ENCODE results near the gene ATAD3B.
A peak's percentile ranks its signal among the peaks of the same experiment; 100 is the strongest.
"Not testable (repeated sequence)": the region's sequence is repeated elsewhere in the genome, so short reads cannot be mapped to it uniquely, and the experiment has no call there.

Gene ATAD3B

GRCh38 chr1:1471389-1472052 lies at the start of gene ATAD3B:
Gene ATAD3B (plus strand): TSS chr1:1471765. CDS start chr1:1471885, 120 bp downstream.
- Mint-ChIP-seq H3K4me1 (peaks cover 44% of the 10 kb centered on the region), H3K27ac (peak within 1 kb of the TSS; percentile 59 to 83), H3K4me3 (peak within 1 kb of the TSS; percentile 87), H3K27me3 (no peaks in the 10 kb centered on the region), H3K9me3 (no peaks in the 10 kb centered on the region)
- ATAC-seq (peak; percentile 97), DNase-seq (peak; percentile 85 to 92)

- Mint-ChIP-seq H3K9me3 (no peaks in the 10 kb centered on the region), H3K4me3 (no peak overlapping the region), H3K4me1 (peaks cover 36% of the 10 kb centered on the region), H3K27me3 (peaks cover 53% of the 10 kb centered on the region), H3K27ac (no peak overlapping the region)
- no peak for ATAC-seq
- DNase-seq = no peak
Observed at GRCh38 chr1:1421907-1422464, 49.6 kb upstream of the ATAD3B start.

- no peak overlapping the region for H3K4me3 Mint-ChIP-seq
- H3K4me1 Mint-ChIP-seq = peaks cover 33% of the 10 kb centered on the region
- H3K27me3 Mint-ChIP-seq = peaks cover 53% of the 10 kb centered on the region
- no peak for DNase-seq
- peak overlapping the region in 1 of 2 donors; percentile 42 for H3K27ac Mint-ChIP-seq
- H3K9me3 Mint-ChIP-seq = no peaks in the 10 kb centered on the region
- no peak for ATAC-seq
Observed at GRCh38 chr1:1422465-1423244, 48.9 kb upstream of the ATAD3B start.

GRCh38 chr1:1423245-1423597 lies 48.3 kb upstream of the ATAD3B start:
- no peak for ATAC-seq

GRCh38 chr1:1424707-1425106 lies 46.9 kb upstream of the ATAD3B start:
- no peak for DNase-seq
- H3K27ac Mint-ChIP-seq = peak overlapping the region in 1 of 2 donors; percentile 74
- ATAC-seq = no peak
- H3K9me3 Mint-ChIP-seq = no peaks in the 10 kb centered on the region
- peaks cover 70% of the 10 kb centered on the region for H3K27me3 Mint-ChIP-seq
- peaks cover 27% of the 10 kb centered on the region for H3K4me1 Mint-ChIP-seq
- no peak overlapping the region for H3K4me3 Mint-ChIP-seq

More at GRCh38 chr1:1423245-1423597, 48.3 kb upstream of the ATAD3B start:
- Mint-ChIP-seq H3K9me3 (no peaks in the 10 kb centered on the region), H3K27ac (no peak overlapping the region), H3K27me3 (peaks cover 56% of the 10 kb centered on the region), H3K4me1 (peaks cover 28% of the 10 kb centered on the region), H3K4me3 (no peak overlapping the region)
- DNase-seq = no peak

GRCh38 chr1:1425426-1425752 lies 46.2 kb upstream of the ATAD3B start:
- no peak overlapping the region for H3K27ac Mint-ChIP-seq
- no peak overlapping the region for H3K4me3 Mint-ChIP-seq
- DNase-seq (no peak), ATAC-seq (no peak)
- no peaks in the 10 kb centered on the region for H3K9me3 Mint-ChIP-seq
- H3K4me1 Mint-ChIP-seq = peaks cover 27% of the 10 kb centered on the region
- peaks cover 77% of the 10 kb centered on the region for H3K27me3 Mint-ChIP-seq

GRCh38 chr1:1425753-1426495 lies 45.6 kb upstream of the ATAD3B start:
- peaks cover 22% of the 10 kb centered on the region for H3K4me1 Mint-ChIP-seq
- peak overlapping the region; percentile 35 to 59 for H3K27ac Mint-ChIP-seq
- no peaks in the 10 kb centered on the region for H3K9me3 Mint-ChIP-seq
- peak overlapping the region in 1 of 2 donors; percentile 56 for H3K4me3 Mint-ChIP-seq
- peak; percentile 29 for ATAC-seq
- DNase-seq = no peak
- peaks cover 75% of the 10 kb centered on the region for H3K27me3 Mint-ChIP-seq

GRCh38 chr1:1426496-1427105 lies 45.0 kb upstream of the ATAD3B start:
- peak overlapping the region in 1 of 2 donors; percentile 56 for H3K4me3 Mint-ChIP-seq
- peaks cover 74% of the 10 kb centered on the region for H3K27me3 Mint-ChIP-seq
- H3K9me3 Mint-ChIP-seq = no peaks in the 10 kb centered on the region

GRCh38 chr1:1427106-1427819 lies 44.3 kb upstream of the ATAD3B start:
- peak; percentile 54 for ATAC-seq
- Mint-ChIP-seq H3K27me3 (peaks cover 74% of the 10 kb centered on the region), H3K27ac (no peak overlapping the region), H3K4me3 (peak overlapping the region in 1 of 2 donors; percentile 26), H3K9me3 (no peaks in the 10 kb centered on the region), H3K4me1 (peaks cover 20% of the 10 kb centered on the region)
- no peak for DNase-seq

More at GRCh38 chr1:1426496-1427105, 45.0 kb upstream of the ATAD3B start:
- ATAC-seq = peak; percentile 29
- no peak for DNase-seq
- Mint-ChIP-seq H3K4me1 (peaks cover 21% of the 10 kb centered on the region), H3K27ac (peak overlapping the region; percentile 35 to 59)

- H3K9me3 Mint-ChIP-seq = no peaks in the 10 kb centered on the region
- H3K4me3 Mint-ChIP-seq = no peak overlapping the region
- peaks cover 15% of the 10 kb centered on the region for H3K4me1 Mint-ChIP-seq
- ATAC-seq (no peak), DNase-seq (no peak)
- peaks cover 74% of the 10 kb centered on the region for H3K27me3 Mint-ChIP-seq
- H3K27ac Mint-ChIP-seq = no peak overlapping the region
Observed at GRCh38 chr1:1427820-1428148, 43.8 kb upstream of the ATAD3B start.

- Mint-ChIP-seq H3K9me3 (no peaks in the 10 kb centered on the region), H3K27ac (no peak overlapping the region), H3K4me3 (peak overlapping the region; percentile 1 to 21), H3K27me3 (peaks cover 74% of the 10 kb centered on the region), H3K4me1 (peaks cover 11% of the 10 kb centered on the region)
- DNase-seq (no peak), ATAC-seq (no peak)
Observed at GRCh38 chr1:1428174-1428573, 43.4 kb upstream of the ATAD3B start.

GRCh38 chr1:1428967-1429366 lies 42.6 kb upstream of the ATAD3B start:
- H3K4me3 Mint-ChIP-seq, ATAC-seq, DNase-seq, H3K9me3 Mint-ChIP-seq, H3K27ac Mint-ChIP-seq: not testable (repeated sequence)
- peaks cover 80% of the 10 kb centered on the region for H3K27me3 Mint-ChIP-seq
- peaks cover 15% of the 10 kb centered on the region for H3K4me1 Mint-ChIP-seq

GRCh38 chr1:1429671-1430073 lies 41.9 kb upstream of the ATAD3B start:
- Mint-ChIP-seq H3K4me1 (peaks cover 22% of the 10 kb centered on the region), H3K4me3 (no peak overlapping the region), H3K9me3 (no peaks in the 10 kb centered on the region), H3K27ac (no peak overlapping the region), H3K27me3 (peaks cover 81% of the 10 kb centered on the region)
- ATAC-seq (no peak), DNase-seq (no peak)

- H3K4me1 Mint-ChIP-seq = peaks cover 29% of the 10 kb centered on the region
- no peak overlapping the region for H3K27ac Mint-ChIP-seq
- no peak overlapping the region for H3K4me3 Mint-ChIP-seq
- ATAC-seq (no peak), DNase-seq (no peak)
- no peaks in the 10 kb centered on the region for H3K9me3 Mint-ChIP-seq
- peaks cover 81% of the 10 kb centered on the region for H3K27me3 Mint-ChIP-seq
Observed at GRCh38 chr1:1430114-1430982, 41.2 kb upstream of the ATAD3B start.
